OCI-LY1 (cell line): ENCODE measurements around the gene MANEA.
"Not testable (repeated sequence)": the region's sequence is repeated elsewhere in the genome, so short reads cannot be mapped to it uniquely, and the experiment has no call there.

ENCODE experiments used
- H2AFZ ChIP-seq: fragments of 200-600 bp; sonication (generic), shearing (Covaris generic); 2 replicates; pipeline ENCODE4 v1.6.0; 2014; ENCODE audit warnings: antibody characterized with exemption, mild to moderate bottlenecking, low read length
- H3F3A ChIP-seq: fragments of 200-600 bp; sonication (generic), shearing (Covaris generic); 2 replicates; pipeline ENCODE4 v1.6.0; 2014; ENCODE audit warnings: mild to moderate bottlenecking, antibody characterized with exemption, low read length, moderate library complexity; ENCODE audit not compliant: insufficient read depth
- H3K27ac ChIP-seq: fragments of 200-600 bp; sonication (generic); 2 replicates; pipeline ENCODE4 v1.5.1; 2014; ENCODE audit warnings: low read length, mixed run types, mild to moderate bottlenecking, low read depth; ENCODE audit not compliant: poor library complexity, severe bottlenecking
- H3K27me3 ChIP-seq: fragments of 200-600 bp; sonication (generic); 2 replicates; pipeline ENCODE4 v1.6.0; 2014; ENCODE audit warnings: antibody characterized with exemption, mild to moderate bottlenecking, low read length, moderate library complexity; ENCODE audit not compliant: insufficient read depth
- H3K36me3 ChIP-seq: fragments of 200-600 bp; sonication (generic); 2 replicates; pipeline ENCODE4 v1.6.1; 2014; ENCODE audit warnings: mild to moderate bottlenecking, antibody characterized with exemption, low read length, moderate library complexity, mixed read lengths; ENCODE audit not compliant: insufficient read depth
- H3K4me1 ChIP-seq: fragments of 200-600 bp; sonication (generic); 2 replicates; pipeline ENCODE4 v1.5.1; 2014; ENCODE audit warnings: mild to moderate bottlenecking, low read length, moderate library complexity; ENCODE audit not compliant: insufficient read depth, severe bottlenecking
- H3K4me2 ChIP-seq: fragments of 200-600 bp; sonication (generic), shearing (Covaris generic); 2 replicates; pipeline ENCODE4 v1.6.1; 2014; ENCODE audit warnings: low read length
- H3K4me3 ChIP-seq: fragments of 200-600 bp; sonication (generic); 2 replicates; pipeline ENCODE4 v1.5.1; 2014; ENCODE audit warnings: low read length, low read depth, mild to moderate bottlenecking, mixed read lengths; ENCODE audit not compliant: poor library complexity, severe bottlenecking
- H3K79me2 ChIP-seq: fragments of 200-600 bp; shearing (Covaris generic); 2 replicates; pipeline ENCODE4 v1.6.1; 2016; ENCODE audit warnings: mixed run types, low read length, mixed read lengths; ENCODE audit not compliant: insufficient read depth
- H3K9ac ChIP-seq: fragments of 200-600 bp; sonication (generic), shearing (Covaris generic); 2 replicates; pipeline ENCODE4 v1.6.1; 2014; ENCODE audit warnings: mild to moderate bottlenecking, low read length, mixed read lengths
- H3K9me2 ChIP-seq: fragments of 200-600 bp; sonication (generic), shearing (Covaris generic); 2 replicates; pipeline ENCODE4 v1.6.1; 2014; ENCODE audit warnings: low read depth, mild to moderate bottlenecking, low read length, mixed read lengths
- H3K9me3 ChIP-seq: fragments of 200-600 bp; shearing (Covaris generic); 2 replicates; pipeline ENCODE4 v1.6.1; 2014; ENCODE audit warnings: low read length, mixed read lengths
- H4K20me1 ChIP-seq: fragments of 200-600 bp; sonication (generic), shearing (Covaris generic); 2 replicates; pipeline ENCODE4 v1.6.0; 2016; ENCODE audit warnings: mild to moderate bottlenecking, low read length; ENCODE audit not compliant: insufficient read depth
- EZH2 ChIP-seq: fragments of 200-600 bp; sonication (generic), shearing (Covaris generic); IDR thresholded peaks from 2 replicates; pipeline ENCODE4 v1.8.0; 2017; ENCODE audit warnings: borderline replicate concordance, mixed run types, mild to moderate bottlenecking, antibody characterized with exemption, low read length, moderate library complexity, mixed read lengths
- TF ChIP-seq, protein P1 (sequence below): fragments of 200-600 bp; sonication (generic), shearing (Covaris generic); IDR thresholded peaks from 2 replicates; pipeline ENCODE4 v1.5.1; 2017; ENCODE audit warnings: mild to moderate bottlenecking, antibody characterized with exemption, low read length, moderate library complexity, mixed read lengths

Gene MANEA

GRCh38 chr6:95551678-95552324 is 25.5 kb upstream of the MANEA start:
- no peaks in the 10 kb centered on the region for H3K4me1 ChIP-seq
- H3K4me3 ChIP-seq, result no peak overlapping the region
- no peaks in the 10 kb centered on the region for H3K27me3 ChIP-seq
- no peaks in the 10 kb centered on the region for H3F3A ChIP-seq
- no peaks in the 10 kb centered on the region for H3K9me2 ChIP-seq
- no peaks in the 10 kb centered on the region for H3K79me2 ChIP-seq
- no peak overlapping the region for H3K27ac ChIP-seq
- TF ChIP-seq EZH2, result no peak
- TF ChIP-seq, protein P1, sequence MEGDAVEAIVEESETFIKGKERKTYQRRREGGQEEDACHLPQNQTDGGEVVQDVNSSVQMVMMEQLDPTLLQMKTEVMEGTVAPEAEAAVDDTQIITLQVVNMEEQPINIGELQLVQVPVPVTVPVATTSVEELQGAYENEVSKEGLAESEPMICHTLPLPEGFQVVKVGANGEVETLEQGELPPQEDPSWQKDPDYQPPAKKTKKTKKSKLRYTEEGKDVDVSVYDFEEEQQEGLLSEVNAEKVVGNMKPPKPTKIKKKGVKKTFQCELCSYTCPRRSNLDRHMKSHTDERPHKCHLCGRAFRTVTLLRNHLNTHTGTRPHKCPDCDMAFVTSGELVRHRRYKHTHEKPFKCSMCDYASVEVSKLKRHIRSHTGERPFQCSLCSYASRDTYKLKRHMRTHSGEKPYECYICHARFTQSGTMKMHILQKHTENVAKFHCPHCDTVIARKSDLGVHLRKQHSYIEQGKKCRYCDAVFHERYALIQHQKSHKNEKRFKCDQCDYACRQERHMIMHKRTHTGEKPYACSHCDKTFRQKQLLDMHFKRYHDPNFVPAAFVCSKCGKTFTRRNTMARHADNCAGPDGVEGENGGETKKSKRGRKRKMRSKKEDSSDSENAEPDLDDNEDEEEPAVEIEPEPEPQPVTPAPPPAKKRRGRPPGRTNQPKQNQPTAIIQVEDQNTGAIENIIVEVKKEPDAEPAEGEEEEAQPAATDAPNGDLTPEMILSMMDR, result no peak
- H3K9me3 ChIP-seq, result no peaks in the 10 kb centered on the region
- no peak overlapping the region for H3K4me2 ChIP-seq
- H3K9ac ChIP-seq, result no peak overlapping the region
- no peak overlapping the region for H2AFZ ChIP-seq
- H3K36me3 ChIP-seq, result no peaks in the 10 kb centered on the region
- H4K20me1 ChIP-seq, result no peaks in the 10 kb centered on the region

DNA sequence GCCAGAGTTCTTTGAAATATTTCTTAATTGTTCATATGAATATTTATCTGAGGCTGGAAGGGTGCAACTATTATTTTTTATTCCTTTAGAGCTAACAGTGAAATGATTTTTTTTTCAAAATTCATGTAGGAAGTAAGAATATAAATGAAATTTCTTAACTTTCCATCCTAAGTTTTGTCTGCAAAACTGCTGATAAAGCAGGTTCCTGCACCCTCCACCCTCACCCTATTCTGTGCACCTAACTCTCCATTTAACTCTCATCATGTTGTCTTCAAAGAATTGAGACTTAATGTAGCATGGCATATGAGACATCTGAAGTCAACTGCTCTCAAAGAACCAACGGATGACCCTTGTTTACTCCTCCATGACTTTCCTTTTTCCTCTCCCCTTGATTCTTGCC is 23.5 kb upstream of the MANEA start:
- no peaks in the 10 kb centered on the region for H3K36me3 ChIP-seq
- H4K20me1 ChIP-seq, result no peaks in the 10 kb centered on the region
- no peaks in the 10 kb centered on the region for H3K4me1 ChIP-seq
- H2AFZ ChIP-seq, result no peak overlapping the region
- H3K9ac ChIP-seq, result no peak overlapping the region
- no peaks in the 10 kb centered on the region for H3F3A ChIP-seq
- H3K4me2 ChIP-seq, result no peak overlapping the region
- no peaks in the 10 kb centered on the region for H3K9me2 ChIP-seq
- no peaks in the 10 kb centered on the region for H3K27me3 ChIP-seq
- H3K27ac ChIP-seq, result no peak overlapping the region
- H3K79me2 ChIP-seq, result no peaks in the 10 kb centered on the region
- TF ChIP-seq, protein P1, result no peak
- no peak for TF ChIP-seq EZH2
- H3K4me3 ChIP-seq, result no peak overlapping the region
- H3K9me3 ChIP-seq, result no peaks in the 10 kb centered on the region

- H2AFZ ChIP-seq, H4K20me1 ChIP-seq, H3K27me3 ChIP-seq, H3K4me3 ChIP-seq, H3K4me1 ChIP-seq, H3K36me3 ChIP-seq, H3K79me2 ChIP-seq, H3K27ac ChIP-seq, H3K9me2 ChIP-seq, H3K9ac ChIP-seq, H3K9me3 ChIP-seq, H3F3A ChIP-seq, H3K4me2 ChIP-seq: not testable (repeated sequence)
These were observed 16.4 kb upstream of the MANEA start for GRCh38 chr6:95560956-95561355.

DNA sequence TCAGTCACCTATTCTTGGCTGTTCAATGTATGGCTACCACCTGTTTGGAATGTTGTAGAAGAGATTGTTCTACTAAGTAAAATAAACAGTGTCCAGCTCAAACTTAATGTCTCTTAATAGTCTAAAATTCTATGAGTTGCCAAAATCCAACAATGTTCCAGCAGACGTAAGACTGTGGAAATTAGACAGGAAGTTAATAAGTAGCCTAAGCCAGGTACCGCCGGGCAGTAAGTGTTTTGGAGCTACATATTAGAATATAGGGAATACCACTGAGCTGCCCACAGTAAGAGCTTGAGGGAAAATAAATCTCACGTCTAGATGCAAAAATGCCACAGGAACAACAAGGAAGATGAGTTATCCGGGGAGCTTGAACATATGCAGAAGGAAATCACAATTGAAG is 7.8 kb upstream of the MANEA start:
- TF ChIP-seq, protein P1, result no peak
- no peak for TF ChIP-seq EZH2
- H3K4me2 ChIP-seq, result no peak overlapping the region
- no peak overlapping the region for H2AFZ ChIP-seq

More for the DNA sequence above, 7.8 kb upstream of the MANEA start:
- Histone ChIP-seq H3K4me3 (no peak overlapping the region), H3K9me3 (no peaks in the 10 kb centered on the region), H3K27ac (no peak overlapping the region), H3K27me3 (no peaks in the 10 kb centered on the region), H3F3A (no peaks in the 10 kb centered on the region), H3K9me2 (no peaks in the 10 kb centered on the region), H4K20me1 (no peaks in the 10 kb centered on the region), H3K79me2 (peaks cover 13% of the 10 kb centered on the region), H3K4me1 (peaks cover 6% of the 10 kb centered on the region), H3K36me3 (no peaks in the 10 kb centered on the region), H3K9ac (no peak overlapping the region)
